ENCODE measurements around the gene TNIP2.

The TNIP2 gene

DNA sequence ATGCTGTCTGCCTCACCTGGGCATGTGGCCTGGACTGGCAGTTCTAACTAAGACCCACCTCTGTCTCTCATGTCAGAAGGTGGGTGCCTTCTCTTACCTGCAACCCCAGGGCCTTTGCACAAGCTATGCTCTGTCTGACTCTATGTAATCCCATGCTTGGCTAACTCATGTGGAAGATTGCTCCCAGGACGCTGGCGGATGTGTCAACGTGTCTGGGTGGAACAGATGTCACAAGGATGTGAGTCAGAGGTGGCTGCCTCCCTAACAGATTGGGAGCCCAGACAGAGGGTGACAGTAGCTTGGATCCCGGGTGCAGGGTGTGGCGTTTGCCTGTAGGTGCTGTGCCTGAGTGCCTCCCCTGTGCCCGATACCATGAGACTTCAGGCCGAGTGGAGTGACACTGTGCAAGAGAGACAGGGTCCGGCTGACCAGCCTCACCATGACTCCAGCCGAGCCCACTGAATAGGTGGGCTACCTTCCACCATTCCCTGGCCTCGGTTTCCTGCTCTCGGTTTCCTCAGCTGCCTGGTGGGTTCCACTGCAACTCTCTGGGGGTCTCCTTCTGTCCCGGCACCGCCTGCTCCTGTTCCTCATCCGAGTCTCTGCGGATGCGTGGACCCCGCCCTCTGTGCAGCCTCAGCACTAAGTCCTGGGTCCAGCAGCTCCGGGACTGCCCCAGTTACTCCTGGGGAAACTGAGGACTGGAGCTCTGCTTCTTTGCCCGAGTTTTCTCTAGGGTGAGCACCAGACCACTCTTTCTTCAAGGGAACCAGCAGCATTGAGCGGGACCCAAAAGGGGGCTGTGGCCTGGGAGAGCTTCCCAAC, 47.7 kb upstream of the TNIP2 start:
- no peak for DNase-seq

DNA sequence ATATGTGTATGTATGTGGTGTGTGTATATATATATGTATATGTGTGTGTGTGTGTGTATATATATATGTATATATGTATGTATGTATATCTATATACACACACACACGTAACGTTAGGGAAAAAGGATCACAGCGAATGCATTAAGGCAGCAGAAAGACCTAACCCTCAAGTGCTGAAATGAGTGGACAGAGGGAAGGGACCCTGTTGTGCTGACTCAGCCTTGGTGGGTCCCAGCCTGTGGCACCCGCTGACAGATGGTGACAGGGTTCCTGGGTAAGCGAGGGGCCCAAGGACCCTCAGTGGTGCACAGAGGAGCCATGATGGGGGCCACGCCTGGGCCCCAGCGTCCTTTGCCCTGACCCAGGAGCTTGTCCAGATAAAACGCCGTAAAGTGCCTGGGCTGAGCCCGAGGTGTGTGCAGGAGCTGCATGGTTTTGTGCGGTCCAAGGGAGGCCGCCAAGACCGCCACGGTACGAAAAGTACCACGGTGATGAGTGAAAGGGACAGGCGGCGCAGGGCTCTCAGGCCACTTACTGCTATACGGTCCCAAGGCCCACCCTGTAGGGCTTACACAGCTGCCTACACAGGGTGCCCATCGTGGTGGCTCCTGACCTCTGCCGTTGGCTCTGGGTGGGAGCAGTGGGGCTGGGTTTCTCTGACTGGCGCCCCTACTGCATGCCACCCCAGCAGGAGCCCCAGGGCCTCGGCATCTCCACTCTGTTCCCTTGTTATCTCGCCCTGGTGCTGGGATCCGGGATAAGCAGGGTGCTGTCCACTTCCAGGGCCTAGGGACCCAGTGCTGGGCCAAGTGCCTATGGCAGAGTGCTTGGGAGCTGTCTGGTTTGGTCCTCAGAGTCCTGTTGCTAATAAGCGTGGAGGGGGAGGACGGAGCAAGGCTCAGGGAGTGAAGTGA, 46.7 kb upstream of the TNIP2 start:
- Histone ChIP-seq H2AFZ (ENCODE audit: low read length) (no peak overlapping the region), H3K4me3 (ENCODE audit: low read length) (no peak overlapping the region), H3K9ac (ENCODE audit: low read length) (no peak overlapping the region), H3K9me2 (replicated peaks; ENCODE audit: insufficient read depth, low read length) (no peaks in the 10 kb centered on the region), H3K79me2 (ENCODE audit: low read length) (no peaks in the 10 kb centered on the region), H3F3A (ENCODE audit: insufficient read depth, low read length) (no peaks in the 10 kb centered on the region), H3K27ac (ENCODE audit: low read length) (no peak overlapping the region), H3K36me3 (replicated peaks; ENCODE audit: insufficient read depth, low read length) (no peaks in the 10 kb centered on the region), H4K20me1 (ENCODE audit: insufficient read depth, low read length) (no peaks in the 10 kb centered on the region), H3K4me2 (ENCODE audit: low read depth, low read length) (no peak overlapping the region), H3K27me3 (replicated peaks; ENCODE audit: insufficient read depth, low read length) (no peaks in the 10 kb centered on the region), H3K9me3 (replicated peaks; ENCODE audit: insufficient read depth, low read length) (no peaks in the 10 kb centered on the region), H3K4me1 (ENCODE audit: low read length) (0 out of 2 replicates have a peak, but pooled peaks cover 8% of the 10 kb centered on the region)
- no peak for DNase-seq
- TF ChIP-seq EZH2 (optimal IDR thresholded peaks at IDR 0.05; ENCODE audit: low read depth, low read length) (no peak), EZH2phosphoT487 (IDR thresholded peaks at IDR 0.05; ENCODE audit: low read length) (no peak)
- TF ChIP-seq, protein P1, sequence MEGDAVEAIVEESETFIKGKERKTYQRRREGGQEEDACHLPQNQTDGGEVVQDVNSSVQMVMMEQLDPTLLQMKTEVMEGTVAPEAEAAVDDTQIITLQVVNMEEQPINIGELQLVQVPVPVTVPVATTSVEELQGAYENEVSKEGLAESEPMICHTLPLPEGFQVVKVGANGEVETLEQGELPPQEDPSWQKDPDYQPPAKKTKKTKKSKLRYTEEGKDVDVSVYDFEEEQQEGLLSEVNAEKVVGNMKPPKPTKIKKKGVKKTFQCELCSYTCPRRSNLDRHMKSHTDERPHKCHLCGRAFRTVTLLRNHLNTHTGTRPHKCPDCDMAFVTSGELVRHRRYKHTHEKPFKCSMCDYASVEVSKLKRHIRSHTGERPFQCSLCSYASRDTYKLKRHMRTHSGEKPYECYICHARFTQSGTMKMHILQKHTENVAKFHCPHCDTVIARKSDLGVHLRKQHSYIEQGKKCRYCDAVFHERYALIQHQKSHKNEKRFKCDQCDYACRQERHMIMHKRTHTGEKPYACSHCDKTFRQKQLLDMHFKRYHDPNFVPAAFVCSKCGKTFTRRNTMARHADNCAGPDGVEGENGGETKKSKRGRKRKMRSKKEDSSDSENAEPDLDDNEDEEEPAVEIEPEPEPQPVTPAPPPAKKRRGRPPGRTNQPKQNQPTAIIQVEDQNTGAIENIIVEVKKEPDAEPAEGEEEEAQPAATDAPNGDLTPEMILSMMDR (IDR thresholded peaks at IDR 0.05; ENCODE audit: low read length): no peak

More for the DNA sequence above, 47.7 kb upstream of the TNIP2 start:
- no peaks in the 10 kb centered on the region for H3K9me3 ChIP-seq (replicated peaks; ENCODE audit: insufficient read depth, low read length)
- TF ChIP-seq EZH2phosphoT487 (IDR thresholded peaks at IDR 0.05; ENCODE audit: low read length) (no peak), EZH2 (optimal IDR thresholded peaks at IDR 0.05; ENCODE audit: low read depth, low read length) (no peak)
- TF ChIP-seq, protein P1 (IDR thresholded peaks at IDR 0.05; ENCODE audit: low read length): no peak
- no peak overlapping the region for H3K4me2 ChIP-seq (ENCODE audit: low read depth, low read length)
- no peaks in the 10 kb centered on the region for H4K20me1 ChIP-seq (ENCODE audit: insufficient read depth, low read length)
- no peak overlapping the region for H2AFZ ChIP-seq (ENCODE audit: low read length)
- no peaks in the 10 kb centered on the region for H3K27me3 ChIP-seq (replicated peaks; ENCODE audit: insufficient read depth, low read length)
- no peaks in the 10 kb centered on the region for H3K79me2 ChIP-seq (ENCODE audit: low read length)
- no peak overlapping the region for H3K4me3 ChIP-seq (ENCODE audit: low read length)
- no peaks in the 10 kb centered on the region for H3K36me3 ChIP-seq (replicated peaks; ENCODE audit: insufficient read depth, low read length)
- H3K4me1 ChIP-seq (ENCODE audit: low read length): no peaks in the 10 kb centered on the region
- no peak overlapping the region for H3K27ac ChIP-seq (ENCODE audit: low read length)
- H3K9ac ChIP-seq (ENCODE audit: low read length): no peak overlapping the region
- no peaks in the 10 kb centered on the region for H3K9me2 ChIP-seq (replicated peaks; ENCODE audit: insufficient read depth, low read length)
- no peaks in the 10 kb centered on the region for H3F3A ChIP-seq (ENCODE audit: insufficient read depth, low read length)

DNA sequence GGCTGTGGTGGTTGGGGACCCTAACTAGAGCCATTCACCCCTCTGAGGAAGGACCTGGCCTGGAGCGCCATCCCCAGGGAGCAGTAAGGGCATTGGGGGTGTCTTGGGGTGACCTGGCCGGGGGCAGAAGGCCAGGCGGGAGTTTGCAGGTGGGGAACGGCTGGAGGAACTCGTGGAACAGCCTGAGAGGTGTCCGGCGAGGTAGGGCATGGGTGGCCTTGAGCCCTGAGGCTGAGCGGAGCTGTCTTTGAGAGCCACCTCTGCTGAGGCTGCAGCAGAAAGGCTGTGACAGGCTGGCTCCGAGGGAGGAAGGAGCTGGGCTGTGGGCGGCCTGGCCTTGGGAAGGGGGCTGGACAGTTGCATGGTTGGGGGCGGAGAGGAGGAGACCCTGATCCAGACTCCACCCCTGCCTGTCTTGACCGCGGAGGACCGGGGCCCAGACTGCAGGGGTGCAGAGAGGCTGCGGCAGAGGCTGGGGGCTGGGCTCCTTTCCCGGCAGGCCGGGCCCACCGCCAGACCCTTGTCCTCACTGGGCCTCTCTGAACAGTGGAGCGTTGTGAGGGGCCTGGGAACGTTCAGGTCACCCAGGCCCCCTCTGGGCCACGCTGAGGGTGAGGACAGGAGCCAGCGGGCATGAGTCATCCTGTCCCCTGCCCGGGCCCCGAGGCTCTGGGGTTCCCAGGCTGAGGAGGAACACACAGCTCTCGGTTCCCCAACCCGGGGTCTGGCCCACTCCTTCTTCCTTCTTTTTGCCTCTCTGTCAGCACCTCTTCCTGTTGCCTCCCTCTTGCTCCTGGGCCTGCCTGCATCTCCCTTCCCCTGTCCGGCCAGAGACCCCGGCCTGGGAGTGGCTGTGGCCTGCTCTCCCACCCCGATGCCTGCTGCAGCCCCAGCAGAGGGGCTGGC, 44.8 kb upstream of the TNIP2 start:
- H3K4me2 ChIP-seq (ENCODE audit: low read depth, low read length): no peak overlapping the region
- H4K20me1 ChIP-seq (ENCODE audit: insufficient read depth, low read length): no peaks in the 10 kb centered on the region
- H3F3A ChIP-seq (ENCODE audit: insufficient read depth, low read length): no peaks in the 10 kb centered on the region
- no peak overlapping the region for H2AFZ ChIP-seq (ENCODE audit: low read length)
- no peaks in the 10 kb centered on the region for H3K27me3 ChIP-seq (replicated peaks; ENCODE audit: insufficient read depth, low read length)
- H3K9me2 ChIP-seq (replicated peaks; ENCODE audit: insufficient read depth, low read length): no peaks in the 10 kb centered on the region
- no peak overlapping the region for H3K27ac ChIP-seq (ENCODE audit: low read length)
- no peak overlapping the region for H3K9ac ChIP-seq (ENCODE audit: low read length)
- TF ChIP-seq EZH2 (optimal IDR thresholded peaks at IDR 0.05; ENCODE audit: low read depth, low read length): no peak
- no peak for TF ChIP-seq EZH2phosphoT487 (IDR thresholded peaks at IDR 0.05; ENCODE audit: low read length)
- TF ChIP-seq, protein P1 (IDR thresholded peaks at IDR 0.05; ENCODE audit: low read length): no peak
- no peak for DNase-seq
- H3K36me3 ChIP-seq (replicated peaks; ENCODE audit: insufficient read depth, low read length): no peaks in the 10 kb centered on the region
- H3K9me3 ChIP-seq (replicated peaks; ENCODE audit: insufficient read depth, low read length): no peaks in the 10 kb centered on the region
- H3K79me2 ChIP-seq (ENCODE audit: low read length): no peaks in the 10 kb centered on the region
- H3K4me3 ChIP-seq (ENCODE audit: low read length): no peak overlapping the region
- H3K4me1 ChIP-seq (ENCODE audit: low read length): 0 out of 2 replicates have a peak, but pooled peaks cover 8% of the 10 kb centered on the region

All from MM.1S (cell line).